ENCODE data around the gene SLC9A3.

Gene SLC9A3

DNA sequence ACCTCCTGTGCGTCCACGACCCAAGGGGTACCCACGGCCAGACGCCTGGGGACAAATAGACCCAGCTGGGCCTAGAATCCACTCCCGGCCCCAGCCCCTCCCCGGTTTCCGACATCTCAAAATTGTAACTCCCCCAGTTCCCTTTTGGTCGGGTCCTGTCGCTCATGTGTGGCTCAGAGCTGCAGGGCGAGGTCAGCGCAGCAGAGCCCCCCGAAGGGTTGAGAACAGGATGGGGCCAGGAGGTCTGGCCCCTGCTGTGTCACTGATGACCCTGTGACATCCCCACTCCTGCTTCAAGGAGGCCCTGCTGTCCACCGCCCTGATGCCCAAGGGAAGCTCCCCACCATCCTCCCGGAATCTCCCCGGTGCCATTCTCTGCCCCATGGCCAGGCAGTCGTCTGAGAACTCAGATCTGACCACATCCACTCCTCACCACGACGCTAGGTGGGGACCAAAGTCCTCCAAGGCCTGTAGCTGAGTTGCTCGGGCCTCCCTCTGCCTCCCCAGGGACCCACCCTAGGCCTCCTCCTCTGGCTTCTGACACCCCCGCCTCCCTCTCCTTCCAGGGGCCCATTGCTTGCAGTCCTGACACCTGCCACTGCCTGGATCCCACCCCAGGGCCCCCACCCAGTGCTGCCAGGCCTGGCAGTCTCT, 3.9 kb downstream of the SLC9A3 start:
- Histone ChIP-seq H3K9me3 (ENCODE audit: control extremely low read depth in 1 of 5, control insufficient read depth in 4 of 5, insufficient read depth in 2 of 5, low read depth in 1 of 5, low read length in 4 of 5) (peaks cover 0 to 2% (median 0%) of the 10 kb centered on the region in 5 experiments), H3K27ac (ENCODE audit: insufficient read depth in 1 of 2, low read depth in 1 of 2, low read length in 2 of 2, poor library complexity in 1 of 2, severe bottlenecking in 2 of 2) (no peak overlapping the region), H3K4me3 (ENCODE audit: control insufficient read depth in 1 of 7, extremely low read depth in 1 of 7, insufficient read depth in 4 of 7, low read depth in 2 of 7, low read length in 6 of 7) (no peak overlapping the region), H3K27me3 (replicated peaks in 2 of 5; ENCODE audit: control insufficient read depth in 4 of 5, insufficient read depth in 5 of 5, low read length in 4 of 5) (peaks cover 0 to 77% (median 25%) of the 10 kb centered on the region in 5 experiments), H3K4me1 (ENCODE audit: control extremely low read depth in 1 of 4, control insufficient read depth in 4 of 4, insufficient read depth in 4 of 4, low read length in 3 of 4) (peaks cover 0 to 19% (median 7%) of the 10 kb centered on the region in 4 experiments), H3K36me3 (ENCODE audit: control insufficient read depth in 4 of 4, insufficient read depth in 4 of 4, low read length in 3 of 4) (no peaks in the 10 kb centered on the region)
- POLR2A ChIA-PET, result no interaction called here
- CTCF ChIA-PET, result no interaction called here
- 86% methylated on average over 14 of the region's 20 CpGs for WGBS (ENCODE audit: insufficient coverage)
- DNase-seq, result no peak

GRCh38 chr5:518721-519120, 5.5 kb downstream of the SLC9A3 start:
- Histone ChIP-seq H3K27ac (ENCODE audit: insufficient read depth in 1 of 2, low read depth in 1 of 2, low read length in 2 of 2, poor library complexity in 1 of 2, severe bottlenecking in 2 of 2) (no peak overlapping the region), H3K4me1 (ENCODE audit: control extremely low read depth in 1 of 4, control insufficient read depth in 4 of 4, insufficient read depth in 4 of 4, low read length in 3 of 4) (peaks cover 0 to 11% (median 5%) of the 10 kb centered on the region in 4 experiments), H3K4me3 (ENCODE audit: control insufficient read depth in 1 of 7, extremely low read depth in 1 of 7, insufficient read depth in 4 of 7, low read depth in 2 of 7, low read length in 6 of 7) (no peak overlapping the region), H3K9me3 (ENCODE audit: control extremely low read depth in 1 of 5, control insufficient read depth in 4 of 5, insufficient read depth in 2 of 5, low read depth in 1 of 5, low read length in 4 of 5) (peaks cover 0 to 2% (median 0%) of the 10 kb centered on the region in 5 experiments), H3K27me3 (replicated peaks in 2 of 5; ENCODE audit: control insufficient read depth in 4 of 5, insufficient read depth in 5 of 5, low read length in 4 of 5) (peaks cover 0 to 79% (median 16%) of the 10 kb centered on the region in 5 experiments), H3K36me3 (ENCODE audit: control insufficient read depth in 4 of 4, insufficient read depth in 4 of 4, low read length in 3 of 4) (no peaks in the 10 kb centered on the region)
- CTCF ChIA-PET, result interaction anchor here (0.9 kb wide), 1 partner anchor 88 kb away, joined by 3 read pairs; no protein-coding TSS in a partner anchor
- POLR2A ChIA-PET, result no interaction called here
- 84% methylated on average over 9 of the region's 10 CpGs for WGBS (ENCODE audit: insufficient coverage)
- DNase-seq, result peak in 2 of 3 donors; percentile 22 to 36

GRCh38 chr5:517535-518100, 6.6 kb downstream of the SLC9A3 start:
- CTCF ChIA-PET, result no interaction called here
- H3K27ac ChIP-seq (ENCODE audit: insufficient read depth in 1 of 2, low read depth in 1 of 2, low read length in 2 of 2, poor library complexity in 1 of 2, severe bottlenecking in 2 of 2), result no peak overlapping the region
- H3K9me3 ChIP-seq (ENCODE audit: control extremely low read depth in 1 of 5, control insufficient read depth in 4 of 5, insufficient read depth in 2 of 5, low read depth in 1 of 5, low read length in 4 of 5), result peaks cover 0 to 2% (median 0%) of the 10 kb centered on the region in 5 experiments
- DNase-seq, result no peak
- no peak overlapping the region for H3K4me3 ChIP-seq (ENCODE audit: control insufficient read depth in 1 of 7, extremely low read depth in 1 of 7, insufficient read depth in 4 of 7, low read depth in 2 of 7, low read length in 6 of 7)
- H3K36me3 ChIP-seq (ENCODE audit: control insufficient read depth in 4 of 4, insufficient read depth in 4 of 4, low read length in 3 of 4), result no peaks in the 10 kb centered on the region
- POLR2A ChIA-PET, result no interaction called here
- peaks cover 0 to 75% (median 6%) of the 10 kb centered on the region in 5 experiments for H3K27me3 ChIP-seq (replicated peaks in 2 of 5; ENCODE audit: control insufficient read depth in 4 of 5, insufficient read depth in 5 of 5, low read length in 4 of 5)
- peaks cover 0 to 3% (median under 1%) of the 10 kb centered on the region in 4 experiments for H3K4me1 ChIP-seq (ENCODE audit: control extremely low read depth in 1 of 4, control insufficient read depth in 4 of 4, insufficient read depth in 4 of 4, low read length in 3 of 4)
- WGBS (ENCODE audit: insufficient coverage), result 93% methylated on average over 4 of the region's 5 CpGs

- Histone ChIP-seq H3K4me1 (ENCODE audit: control extremely low read depth in 1 of 4, control insufficient read depth in 4 of 4, insufficient read depth in 4 of 4, low read length in 3 of 4) (peaks cover 0 to 3% (median under 1%) of the 10 kb centered on the region in 4 experiments), H3K9me3 (ENCODE audit: control extremely low read depth in 1 of 5, control insufficient read depth in 4 of 5, insufficient read depth in 2 of 5, low read depth in 1 of 5, low read length in 4 of 5) (peaks cover 0 to 2% (median 0%) of the 10 kb centered on the region in 5 experiments), H3K4me3 (ENCODE audit: control insufficient read depth in 1 of 7, extremely low read depth in 1 of 7, insufficient read depth in 4 of 7, low read depth in 2 of 7, low read length in 6 of 7) (no peak overlapping the region), H3K27me3 (replicated peaks in 2 of 5; ENCODE audit: control insufficient read depth in 4 of 5, insufficient read depth in 5 of 5, low read length in 4 of 5) (peaks cover under 1 to 69% (median 6%) of the 10 kb centered on the region in 5 experiments), H3K36me3 (ENCODE audit: control insufficient read depth in 4 of 4, insufficient read depth in 4 of 4, low read length in 3 of 4) (no peaks in the 10 kb centered on the region), H3K27ac (ENCODE audit: insufficient read depth in 1 of 2, low read depth in 1 of 2, low read length in 2 of 2, poor library complexity in 1 of 2, severe bottlenecking in 2 of 2) (no peak overlapping the region)
- ChIA-PET POLR2A (no interaction called here), CTCF (interaction anchor here (1.3 kb wide), 1 partner anchor 18 kb away, joined by 3 read pairs; no protein-coding TSS in a partner anchor)
- 100% methylated on average over 3 of the region's 3 CpGs for WGBS (ENCODE audit: insufficient coverage)
- DNase-seq, result no peak
Observed at GRCh38 chr5:516980-517379, 7.3 kb downstream of the SLC9A3 start.

- Histone ChIP-seq H3K4me3 (ENCODE audit: control insufficient read depth in 1 of 7, extremely low read depth in 1 of 7, insufficient read depth in 4 of 7, low read depth in 2 of 7, low read length in 6 of 7) (no peak overlapping the region), H3K27me3 (replicated peaks in 2 of 5; ENCODE audit: control insufficient read depth in 4 of 5, insufficient read depth in 5 of 5, low read length in 4 of 5) (peaks cover 2 to 63% (median 9%) of the 10 kb centered on the region in 5 experiments), H3K27ac (ENCODE audit: insufficient read depth in 1 of 2, low read depth in 1 of 2, low read length in 2 of 2, poor library complexity in 1 of 2, severe bottlenecking in 2 of 2) (no peak overlapping the region), H3K36me3 (ENCODE audit: control insufficient read depth in 4 of 4, insufficient read depth in 4 of 4, low read length in 3 of 4) (no peaks in the 10 kb centered on the region), H3K9me3 (ENCODE audit: control extremely low read depth in 1 of 5, control insufficient read depth in 4 of 5, insufficient read depth in 2 of 5, low read depth in 1 of 5, low read length in 4 of 5) (peaks cover 0 to 2% (median 0%) of the 10 kb centered on the region in 5 experiments), H3K4me1 (ENCODE audit: control extremely low read depth in 1 of 4, control insufficient read depth in 4 of 4, insufficient read depth in 4 of 4, low read length in 3 of 4) (peaks cover 0 to 3% (median under 1%) of the 10 kb centered on the region in 4 experiments)
- DNase-seq, result no peak
- WGBS (ENCODE audit: insufficient coverage), result 96% methylated on average over 7 of the region's 10 CpGs
- ChIA-PET CTCF (interaction anchor here (1.3 kb wide), 1 partner anchor 18 kb away, joined by 3 read pairs; no protein-coding TSS in a partner anchor), POLR2A (no interaction called here)
Observed at GRCh38 chr5:516338-516925, 7.8 kb downstream of the SLC9A3 start.

DNA sequence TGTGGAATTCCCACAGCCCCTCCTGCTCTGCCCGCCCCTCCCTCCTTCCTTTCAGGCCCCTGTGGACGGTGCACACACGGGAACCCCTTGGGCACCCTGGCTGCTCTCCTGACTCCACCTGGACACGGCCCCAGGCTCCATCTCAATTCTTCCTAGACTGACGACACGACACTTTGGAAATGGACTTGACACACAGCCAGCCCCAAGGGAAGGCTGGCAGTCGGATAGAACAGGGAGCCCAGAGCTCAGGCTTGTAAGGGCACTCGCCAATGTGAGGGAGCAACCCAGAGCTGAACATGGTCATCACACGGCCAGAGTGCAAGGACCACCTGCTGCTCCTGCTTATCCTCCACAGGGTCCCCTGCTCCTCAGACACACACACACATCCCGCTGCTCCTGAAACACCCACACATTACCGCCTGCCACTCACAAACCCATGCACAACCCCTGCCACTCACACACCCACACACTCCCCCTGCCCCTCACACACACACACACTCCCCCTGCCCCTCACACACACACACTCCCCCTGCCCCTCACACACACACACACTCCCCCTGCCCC, 8.9 kb downstream of the SLC9A3 start:
- Histone ChIP-seq H3K4me3 (ENCODE audit: control insufficient read depth in 1 of 7, extremely low read depth in 1 of 7, insufficient read depth in 4 of 7, low read depth in 2 of 7, low read length in 6 of 7) (no peak overlapping the region), H3K36me3 (ENCODE audit: control insufficient read depth in 4 of 4, insufficient read depth in 4 of 4, low read length in 3 of 4) (no peaks in the 10 kb centered on the region), H3K9me3 (ENCODE audit: control extremely low read depth in 1 of 5, control insufficient read depth in 4 of 5, insufficient read depth in 2 of 5, low read depth in 1 of 5, low read length in 4 of 5) (peaks cover 0 to 2% (median 0%) of the 10 kb centered on the region in 5 experiments), H3K4me1 (ENCODE audit: control extremely low read depth in 1 of 4, control insufficient read depth in 4 of 4, insufficient read depth in 4 of 4, low read length in 3 of 4) (peaks cover 0 to 3% (median under 1%) of the 10 kb centered on the region in 4 experiments), H3K27ac (ENCODE audit: insufficient read depth in 1 of 2, low read depth in 1 of 2, low read length in 2 of 2, poor library complexity in 1 of 2, severe bottlenecking in 2 of 2) (no peak overlapping the region), H3K27me3 (replicated peaks in 2 of 5; ENCODE audit: control insufficient read depth in 4 of 5, insufficient read depth in 5 of 5, low read length in 4 of 5) (peaks cover 0 to 54% (median 9%) of the 10 kb centered on the region in 5 experiments)
- POLR2A ChIA-PET, result no interaction called here
- 81% methylated on average over 10 of the region's 11 CpGs for WGBS (ENCODE audit: insufficient coverage)
- no peak for DNase-seq
- CTCF ChIA-PET, result no interaction called here
